Measurements from ENCODE around the gene SMIM45.
A peak's percentile ranks its signal among the peaks of the same experiment; 100 is the strongest.

SMIM45 gene

DNA sequence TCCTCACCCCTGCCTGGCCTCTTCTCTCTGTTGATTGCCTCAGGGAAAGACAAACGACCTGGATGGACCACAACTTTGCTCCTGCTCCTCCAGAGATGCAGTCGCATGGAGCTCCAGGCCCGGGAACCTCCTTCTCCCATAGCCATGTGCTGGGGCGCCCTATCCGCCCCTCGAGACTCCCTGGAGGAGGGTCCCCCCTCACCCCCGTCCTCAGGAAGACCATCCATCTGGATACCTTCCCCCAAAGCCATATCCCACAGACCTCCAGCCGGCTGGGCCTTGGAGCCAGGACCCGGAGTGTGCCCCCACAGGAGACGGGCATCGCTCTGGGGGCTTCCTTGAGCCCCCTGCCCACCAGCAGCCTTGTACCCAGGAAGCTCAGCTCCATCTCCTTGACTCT is 19.5 kb downstream of the SMIM45 start:
- no peak for DNase-seq

DNA sequence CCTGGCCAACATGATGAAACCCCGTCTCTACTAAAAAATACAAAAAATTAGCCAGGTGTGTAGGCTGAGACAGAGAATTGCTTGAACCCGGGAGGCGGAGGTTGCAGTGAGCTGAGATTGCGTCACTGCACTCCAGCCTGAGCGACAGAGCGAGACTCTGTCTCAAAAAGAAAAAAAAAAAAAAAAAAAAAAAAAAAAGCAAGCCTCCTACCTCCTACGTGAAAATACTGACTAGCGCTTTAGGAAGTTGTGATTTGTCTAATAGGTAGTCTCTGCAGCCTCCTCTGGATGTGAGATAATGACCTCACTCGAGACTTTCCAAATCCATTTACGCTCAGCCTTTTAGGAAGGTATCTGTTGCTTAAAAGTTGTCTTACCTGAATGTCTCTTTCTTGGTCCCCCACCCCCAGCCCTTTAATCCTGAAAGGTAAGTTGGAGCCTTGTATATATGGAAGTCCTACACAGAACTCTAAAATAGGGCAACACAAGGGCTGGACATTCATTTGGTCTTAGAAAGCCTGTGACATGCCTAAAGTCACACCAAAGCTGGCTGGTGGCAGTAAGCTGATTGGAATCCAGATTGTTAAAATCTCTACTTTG is 22.8 kb downstream of the SMIM45 start:
- no peak for DNase-seq

- no peak for DNase-seq
Observed at GRCh38 chr22:41975299-41976069, 23.5 kb downstream of the SMIM45 start.

GRCh38 chr22:41976070-41976901 is 24.3 kb downstream of the SMIM45 start:
- peak; percentile 61 for DNase-seq

GRCh38 chr22:41976961-41977566 is 25.1 kb downstream of the SMIM45 start:
- peak; percentile 30 for DNase-seq

- DNase-seq = no peak
Observed at GRCh38 chr22:41978732-41979131, 26.8 kb downstream of the SMIM45 start.

- no peak for DNase-seq
Observed at GRCh38 chr22:41979423-41980250, 27.7 kb downstream of the SMIM45 start.

DNA sequence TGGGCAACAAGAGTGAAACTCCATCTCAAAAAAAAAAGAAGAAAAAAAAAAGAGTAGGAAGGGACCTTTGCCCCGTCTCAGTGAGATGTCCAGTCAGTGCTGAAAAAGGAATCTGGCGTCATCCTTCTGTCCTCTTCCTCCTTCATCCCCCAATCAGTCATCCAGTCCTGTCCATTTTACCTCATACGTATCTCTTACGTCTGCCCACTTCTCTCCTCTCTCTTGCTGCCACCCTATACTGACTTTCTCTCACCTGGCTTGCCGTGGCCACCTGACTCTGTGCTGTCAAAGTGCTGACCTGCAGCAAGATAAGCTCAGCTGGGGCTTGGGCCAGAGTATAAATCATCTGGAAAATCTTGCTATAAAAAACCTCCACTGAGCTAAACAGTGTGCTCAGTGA is 30.9 kb downstream of the SMIM45 start:
- no peak for DNase-seq

DNA sequence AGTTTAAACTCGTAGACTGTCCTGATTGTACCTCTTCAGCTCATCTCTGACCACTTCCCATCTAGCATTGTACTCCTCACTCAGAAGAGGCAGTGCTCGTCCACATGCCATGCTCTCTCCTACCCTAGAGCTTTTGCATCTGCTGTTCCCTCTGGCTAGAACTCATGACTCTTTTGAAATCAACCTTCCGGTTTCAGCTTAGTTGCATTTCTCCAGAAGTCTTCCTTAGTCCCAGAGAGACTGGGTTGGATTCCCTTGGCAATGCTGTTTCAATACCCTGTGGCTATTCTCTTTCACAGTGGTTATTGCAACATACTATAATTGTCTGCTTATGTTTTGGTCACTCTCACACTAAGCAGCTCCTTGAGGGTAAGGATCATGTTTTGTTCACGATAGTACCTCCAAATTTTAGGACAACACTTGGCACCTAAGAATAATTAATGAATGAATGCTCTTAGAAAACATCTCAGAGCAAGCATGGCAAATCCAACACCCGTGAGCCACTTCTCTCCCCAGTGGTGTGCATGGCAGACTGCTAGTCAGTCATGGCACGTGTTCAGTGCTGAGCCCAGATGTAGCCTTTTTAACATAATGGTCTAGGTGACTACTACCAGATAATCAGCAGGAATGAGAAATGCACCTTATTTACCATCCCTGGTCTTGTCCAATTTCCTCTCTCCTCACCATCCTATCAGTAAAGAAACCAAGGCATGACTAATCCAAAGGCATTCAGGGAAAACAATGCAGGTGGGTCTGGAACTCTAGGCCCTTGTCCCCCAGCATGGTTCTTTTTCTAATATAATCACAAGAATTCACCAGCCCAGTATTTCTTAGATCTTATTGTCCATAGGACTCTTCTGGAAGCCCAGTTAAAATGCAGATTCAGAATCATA is 31.8 kb downstream of the SMIM45 start:
- DNase-seq = no peak

- no peak for DNase-seq
Observed at GRCh38 chr22:41987276-41987675, 35.3 kb downstream of the SMIM45 start.

DNA sequence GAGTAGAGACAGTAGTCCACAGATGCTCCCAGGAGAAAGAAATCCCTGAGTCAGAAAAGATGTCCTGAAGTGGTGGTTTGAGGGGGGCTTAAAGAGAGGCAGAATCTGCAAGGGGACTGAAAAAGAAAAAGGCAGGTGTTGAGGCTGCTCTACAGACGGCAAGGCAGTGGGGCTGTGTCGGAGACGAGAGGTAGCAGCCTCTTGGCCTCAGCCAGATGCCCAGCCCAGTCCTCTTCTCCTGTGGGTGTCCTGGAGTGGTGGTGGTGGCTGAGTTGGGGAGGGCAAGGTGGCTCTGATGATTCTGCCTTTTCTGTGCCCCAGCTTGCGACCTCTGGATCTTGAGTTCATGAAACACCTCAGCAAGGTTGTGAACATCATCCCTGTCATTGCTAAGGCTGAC is 37.3 kb downstream of the SMIM45 start:
- no peak for DNase-seq

DNA sequence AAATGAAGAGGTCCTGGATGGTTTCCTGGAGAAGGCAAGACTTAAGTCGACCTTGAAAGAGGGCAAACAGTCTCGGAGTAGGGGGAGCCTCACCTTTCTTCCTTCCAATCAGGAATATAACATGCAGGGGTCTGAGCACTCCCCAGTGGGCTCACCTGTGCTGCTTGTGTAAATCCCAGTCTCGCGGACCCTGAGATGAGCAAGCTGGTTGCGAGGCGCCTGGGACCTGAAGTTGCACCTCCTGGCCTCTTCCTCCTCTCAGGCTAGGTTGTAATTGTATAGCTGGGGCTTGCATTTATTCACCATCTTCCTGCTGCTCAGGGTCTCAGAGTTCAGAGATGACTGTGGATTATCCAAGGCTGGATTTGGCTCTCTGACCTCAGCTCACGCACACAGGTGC is 39.2 kb downstream of the SMIM45 start:
- no peak for DNase-seq

GRCh38 chr22:41992496-41992895 is 40.5 kb downstream of the SMIM45 start:
- DNase-seq = no peak

DNA sequence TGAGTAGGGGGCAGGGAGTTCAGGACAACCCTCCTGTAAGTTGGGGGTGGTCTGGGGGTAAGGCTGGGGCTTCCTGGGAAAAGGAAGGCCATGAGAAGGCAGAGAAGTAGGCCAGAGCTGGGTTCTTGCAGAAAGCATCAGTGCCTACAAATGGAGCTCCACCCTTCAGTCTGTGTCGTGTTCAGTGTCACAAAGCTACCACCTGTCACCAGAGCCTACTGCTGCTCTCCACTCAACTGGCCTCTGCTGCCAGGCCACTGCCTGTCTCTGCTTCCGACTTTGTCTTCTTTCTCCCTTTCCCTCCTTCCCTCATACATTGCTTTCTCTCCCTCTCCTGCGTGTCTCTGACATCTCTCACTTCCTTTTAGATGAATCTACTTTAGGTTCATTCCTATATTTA is 43.3 kb downstream of the SMIM45 start:
- no peak for DNase-seq

- no peak for DNase-seq
Observed at GRCh38 chr22:41996826-41997225, 44.9 kb downstream of the SMIM45 start.

DNA sequence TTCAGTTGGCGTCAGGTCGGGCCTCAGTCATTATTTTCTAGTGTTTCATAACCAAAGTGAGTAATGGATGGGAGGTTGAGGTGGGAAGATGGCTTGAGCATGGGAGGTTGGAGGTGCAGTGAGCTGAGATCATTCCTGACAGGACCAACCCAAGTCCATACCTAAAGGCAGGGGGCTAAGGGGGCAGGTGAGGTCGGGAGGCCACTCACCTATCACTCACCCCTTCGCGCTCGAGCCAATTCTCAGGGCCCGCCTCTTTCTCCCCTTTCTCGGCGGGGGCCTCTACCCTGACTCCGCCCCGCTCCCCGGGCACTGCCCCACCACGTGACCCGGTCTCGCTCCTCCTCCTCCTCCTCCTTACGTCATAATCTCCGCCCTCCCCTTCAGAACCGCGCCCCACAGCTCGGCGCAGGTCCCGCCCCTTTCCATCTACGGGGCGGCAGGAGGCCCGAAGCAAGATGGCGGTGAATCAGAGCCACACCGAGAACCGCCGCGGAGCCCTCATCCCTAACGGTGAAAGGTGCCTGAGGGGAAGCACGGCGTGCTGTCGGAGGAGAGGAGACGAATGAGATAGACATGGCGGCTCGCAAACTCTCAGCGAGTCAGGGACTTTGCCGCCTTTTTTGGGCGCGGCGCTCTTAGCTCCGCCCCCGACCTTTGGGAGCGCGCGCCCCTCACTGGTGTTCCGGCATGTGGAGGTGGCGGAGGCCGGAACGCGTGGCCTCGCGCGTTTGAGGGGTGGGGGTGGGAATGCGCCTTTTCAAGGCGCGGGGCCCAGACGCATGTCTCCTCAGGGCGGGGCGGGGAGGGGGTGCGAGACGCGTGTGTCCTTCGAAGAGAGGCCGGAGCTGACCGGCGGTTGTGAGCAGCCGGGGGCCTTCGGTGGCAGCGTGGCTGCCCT is 46.7 kb downstream of the SMIM45 start, which contains the start of gene WBP2NL:
Gene WBP2NL, plus strand, starts transcription at position 428 of the 901 bp plus-strand sequence. Its CDS starts 31 bp downstream, at position 459.
- DNase-seq = peak; percentile 79

- DNase-seq = no peak
Observed at GRCh38 chr22:42000466-42000865, 48.5 kb downstream of the SMIM45 start.

- no peak for DNase-seq
Observed at GRCh38 chr22:42001121-42001520, 49.2 kb downstream of the SMIM45 start.

- no peak for DNase-seq
Observed at GRCh38 chr22:42001706-42002105, 49.8 kb downstream of the SMIM45 start.

DNA sequence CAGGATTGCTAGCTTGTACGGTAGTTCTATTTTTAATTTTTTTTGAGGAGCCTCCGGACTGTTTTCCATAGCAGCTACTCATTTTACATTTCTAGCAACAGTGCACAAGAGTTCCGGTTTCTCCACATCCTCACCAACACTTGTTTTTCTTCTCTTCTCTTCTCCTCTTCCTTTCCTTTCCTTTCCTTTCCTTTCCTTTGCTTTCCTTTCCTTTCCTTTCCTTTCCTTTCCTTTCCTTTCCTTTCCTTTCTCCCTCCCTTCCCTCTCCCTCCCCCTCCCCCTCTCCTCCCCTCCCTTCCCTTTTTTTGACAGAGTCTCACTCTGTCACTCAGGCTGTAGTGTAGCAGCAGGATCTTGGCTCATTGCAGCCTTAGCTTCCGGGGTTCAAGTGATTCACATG is 56.0 kb downstream of the SMIM45 start:
- DNase-seq = no peak

All from NCI-H345 (cell line).